ENCODE measurements around the gene MYO3B.
"Not testable (repeated sequence)": the region's sequence is repeated elsewhere in the genome, so short reads cannot be mapped to it uniquely, and the experiment has no call there.

MYO3B gene

GRCh38 chr2:170263728-170264521, 86.0 kb downstream of the MYO3B start:
- DNase-seq, result not testable (repeated sequence)

GRCh38 chr2:170264522-170264860, 86.5 kb downstream of the MYO3B start:
- DNase-seq, result no peak

GRCh38 chr2:170264865-170265264, 86.9 kb downstream of the MYO3B start:
- no peak for DNase-seq

- DNase-seq, result no peak
Measured at GRCh38 chr2:170265321-170265720, 87.4 kb downstream of the MYO3B start.

GRCh38 chr2:170266358-170266757, 88.4 kb downstream of the MYO3B start:
- DNase-seq, result no peak

- no peak for DNase-seq
Measured at GRCh38 chr2:170267071-170267470, 89.1 kb downstream of the MYO3B start.

- DNase-seq, result no peak
Measured at GRCh38 chr2:170270278-170270864, 92.4 kb downstream of the MYO3B start.

- peak; percentile 56 for DNase-seq
Measured at GRCh38 chr2:170271340-170271739, 93.4 kb downstream of the MYO3B start.

- no peak for DNase-seq
Measured at GRCh38 chr2:170276056-170276455, 98.1 kb downstream of the MYO3B start.

- DNase-seq, result no peak
Measured at GRCh38 chr2:170276925-170277629, 99.1 kb downstream of the MYO3B start.

- no peak for DNase-seq
Measured at GRCh38 chr2:170277951-170278350, 100.0 kb downstream of the MYO3B start.

GRCh38 chr2:170279615-170280014, 101.7 kb downstream of the MYO3B start:
- not testable (repeated sequence) for DNase-seq

GRCh38 chr2:170282851-170283250, 104.9 kb downstream of the MYO3B start:
- DNase-seq, result no peak

GRCh38 chr2:170284205-170284604, 106.3 kb downstream of the MYO3B start:
- no peak for DNase-seq

GRCh38 chr2:170288859-170289258, 110.9 kb downstream of the MYO3B start:
- DNase-seq, result no peak

GRCh38 chr2:170291474-170291873, 113.5 kb downstream of the MYO3B start:
- no peak for DNase-seq

GRCh38 chr2:170292415-170292814, 114.5 kb downstream of the MYO3B start:
- no peak for DNase-seq

GRCh38 chr2:170297496-170297895, 119.5 kb downstream of the MYO3B start:
- no peak for DNase-seq

GRCh38 chr2:170298115-170298514, 120.2 kb downstream of the MYO3B start:
- no peak for DNase-seq

- DNase-seq, result no peak
Measured at GRCh38 chr2:170298861-170299429, 121.0 kb downstream of the MYO3B start.

- no peak for DNase-seq
Measured at GRCh38 chr2:170300993-170301392, 123.0 kb downstream of the MYO3B start.

- DNase-seq, result no peak
Measured at GRCh38 chr2:170301626-170302025, 123.7 kb downstream of the MYO3B start.

- DNase-seq, result no peak
Measured at GRCh38 chr2:170305711-170306110, 127.8 kb downstream of the MYO3B start.
